Transverse colon (tissue), 4 donors: Measurements from ENCODE around the gene RCE1. TPM values are rescaled to one million over a fixed set of nuclear protein-coding genes. Genes with fewer than 3 reads are reported as not detected.

ENCODE experiments used
- DNase-seq: peaks from one replicate; pipeline ENCODE4 v3.0.0-alpha.2; 2019
- H3K27ac ChIP-seq, 4 donors: fragments of 200-600 bp; sonication (generic); 2 replicates each; pipeline ENCODE4 v1.5.1; 2016 to 2018; ENCODE audit warnings: inconsistent platforms in 4 of 4
- H3K27me3 ChIP-seq: fragments of 200-600 bp; sonication (generic); 2 replicates; pipeline ENCODE4 v1.5.1; 2017; ENCODE audit warnings: inconsistent platforms
- H3K36me3 ChIP-seq, 4 donors: fragments of 200-600 bp; sonication (generic); 2 replicates each; pipeline ENCODE4 v1.5.1; 2017 to 2019; ENCODE audit warnings: inconsistent platforms in 4 of 4
- H3K4me1 ChIP-seq, 4 donors: fragments of 200-600 bp; sonication (generic); 2 replicates each; pipeline ENCODE4 v1.5.1; 2017 to 2020; ENCODE audit warnings: inconsistent platforms in 4 of 4
- H3K4me3 ChIP-seq, 4 donors: fragments of 200-600 bp; sonication (generic); 1 replicate in 1 of 4; 2 replicates in 3 of 4; pipeline versions ENCODE4 v1.5.1 to v1.6.1; 2017 to 2019; ENCODE audit warnings: inconsistent platforms in 4 of 4
- H3K9me3 ChIP-seq, 2 donors: fragments of 200-600 bp; sonication (generic); 2 replicates each; pipeline ENCODE4 v1.5.1; 2017 to 2019; ENCODE audit warnings: inconsistent platforms in 2 of 2
- EP300 ChIP-seq: sonication (generic); formaldehyde crosslinking; IDR thresholded peaks from one replicate; pipeline ENCODE4 v1.6.1; 2017; ENCODE audit warnings: antibody characterized with exemption, low read depth
- POLR2A ChIP-seq: fragments of 450-650 bp; IDR thresholded peaks from one replicate; pipeline ENCODE4 v1.6.1; 2016; ENCODE audit warnings: antibody characterized with exemption, mild to moderate bottlenecking, moderate library complexity
- POLR2AphosphoS5 ChIP-seq, 3 donors: sonication (generic); formaldehyde crosslinking; IDR thresholded peaks; one replicate each; pipeline ENCODE4 v1.6.1; 2016; ENCODE audit warnings: antibody characterized with exemption in 3 of 3
- WGBS, 2 donors: methylation state at CpG; one replicate each; pipeline ENCODE4 v1.1.5; 2018; ENCODE audit warnings: low coverage in 1 of 2; 5-methylcytosine and 5-hydroxymethylcytosine counted together
- in situ Hi-C, 4 donors: fragments of 200-750 bp; cut with MboI; loops; one replicate each; pipeline versions ENCODE4 v1.15.0 to v1.15.1; 2017; ENCODE audit warnings: low sequenced_read_pairs in 3 of 4, low pct_ligation_motif_present in 1 of 4, low pct_unique_long_range_greater_than_20kb in 1 of 4
- intact Hi-C: fragments of 100-400 bp; cut with DNase I; formaldehyde crosslinking; loops from one replicate; pipeline ENCODE4 v1.15.1; 2023; ENCODE audit warnings: low total_unique reads
- total RNA-seq, 4 donors: library from RNA; depleted of rRNA; stranded (reverse); fragments of >200 nt; gene quantifications; one replicate each; pipeline ENCODE4 v1.1.0, GENCODE V29; 2016
- TF ChIP-seq, protein P1 (sequence below), 5 experiments: fragments of 200-600 bp in 3 of 5; fragments of 450-650 bp in 2 of 5; sonication (generic) in 3 of 5; IDR thresholded peaks; 1 replicate in 2 of 5; 2 replicates in 3 of 5; pipeline ENCODE4 v1.5.1; 2016 to 2017; ENCODE audit warnings: antibody characterized with exemption in 5 of 5, inconsistent platforms in 3 of 5, mild to moderate bottlenecking in 2 of 5, moderate library complexity in 1 of 5

The RCE1 gene
- total RNA-seq, 4 donors from 2014 or later, result 14.5 to 40.3 (median 37.4) TPM

DNA sequence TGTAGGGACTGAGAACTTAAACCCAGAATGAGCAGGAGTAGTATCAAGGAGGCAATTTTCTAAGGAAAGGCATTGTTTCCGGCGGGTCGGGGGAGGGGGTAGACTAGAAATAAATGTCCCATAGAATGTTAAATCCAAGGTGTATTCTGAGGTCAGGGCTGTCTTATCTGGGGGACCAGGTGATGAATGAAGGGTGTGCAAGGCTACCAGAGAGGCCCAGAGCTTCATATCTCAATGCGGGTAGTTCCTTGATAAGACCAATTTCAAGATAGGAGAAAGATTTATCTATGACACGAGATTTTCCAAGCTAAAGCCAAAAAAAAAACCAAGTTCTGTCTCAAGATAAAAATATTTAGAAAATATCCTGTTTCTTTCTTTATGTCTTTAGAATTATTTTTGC is 8.3 kb upstream of the RCE1 start:
- WGBS, 2 donors, result 81 to 82% methylated on average over 2 to 5 of the region's 5 CpGs
- TF ChIP-seq POLR2A (no peak), EP300 (no peak), POLR2AphosphoS5 (IDR thresholded peaks at IDR 0.05) (no peak)
- TF ChIP-seq, protein P1, sequence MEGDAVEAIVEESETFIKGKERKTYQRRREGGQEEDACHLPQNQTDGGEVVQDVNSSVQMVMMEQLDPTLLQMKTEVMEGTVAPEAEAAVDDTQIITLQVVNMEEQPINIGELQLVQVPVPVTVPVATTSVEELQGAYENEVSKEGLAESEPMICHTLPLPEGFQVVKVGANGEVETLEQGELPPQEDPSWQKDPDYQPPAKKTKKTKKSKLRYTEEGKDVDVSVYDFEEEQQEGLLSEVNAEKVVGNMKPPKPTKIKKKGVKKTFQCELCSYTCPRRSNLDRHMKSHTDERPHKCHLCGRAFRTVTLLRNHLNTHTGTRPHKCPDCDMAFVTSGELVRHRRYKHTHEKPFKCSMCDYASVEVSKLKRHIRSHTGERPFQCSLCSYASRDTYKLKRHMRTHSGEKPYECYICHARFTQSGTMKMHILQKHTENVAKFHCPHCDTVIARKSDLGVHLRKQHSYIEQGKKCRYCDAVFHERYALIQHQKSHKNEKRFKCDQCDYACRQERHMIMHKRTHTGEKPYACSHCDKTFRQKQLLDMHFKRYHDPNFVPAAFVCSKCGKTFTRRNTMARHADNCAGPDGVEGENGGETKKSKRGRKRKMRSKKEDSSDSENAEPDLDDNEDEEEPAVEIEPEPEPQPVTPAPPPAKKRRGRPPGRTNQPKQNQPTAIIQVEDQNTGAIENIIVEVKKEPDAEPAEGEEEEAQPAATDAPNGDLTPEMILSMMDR (IDR thresholded peaks at IDR 0.05), result no peak
- Histone ChIP-seq H3K36me3 (no peaks in the 10 kb centered on the region), H3K27me3 (no peaks in the 10 kb centered on the region), H3K27ac (no peak overlapping the region), H3K4me1 (peaks cover 0 to 2% (median 0%) of the 10 kb centered on the region in 4 donors), H3K9me3 (no peaks in the 10 kb centered on the region), H3K4me3 (no peak overlapping the region)
- no peak for DNase-seq
- intact Hi-C loops, result loop anchor here (5.0 to 10.0 kb wide), 2 partner anchors 138 to 280 kb away; no protein-coding TSS in a partner anchor
- in situ Hi-C loops, result loop anchor here (5.0 to 25.0 kb wide), 6 partner anchors 138 to 423 kb away; partner anchors contain the start of genes CTSF (in 1 of the 4) and NPAS4 (in 1 of the 4)

GRCh38 chr11:66835768-66836405 is 7.4 kb upstream of the RCE1 start:
- DNase-seq, result no peak
- in situ Hi-C loops, result loop anchor here (10.0 to 25.0 kb wide), 4 partner anchors 141 to 424 kb away; partner anchors contain the start of genes CTSF (in 1 of the 4) and NPAS4 (in 1 of the 4)
- H3K27ac ChIP-seq, result no peak overlapping the region
- no peaks in the 10 kb centered on the region for H3K9me3 ChIP-seq
- peaks cover 0 to 10% (median 0%) of the 10 kb centered on the region in 4 donors for H3K4me1 ChIP-seq
- WGBS, 2 donors, result 89% methylated on average over 8 to 12 of the region's 12 CpGs
- H3K4me3 ChIP-seq, result no peak overlapping the region
- no peaks in the 10 kb centered on the region for H3K27me3 ChIP-seq
- intact Hi-C loops, result loop anchor here (10.0 kb wide), 1 partner anchor 281 kb away; no protein-coding TSS in a partner anchor
- TF ChIP-seq POLR2A (no peak), EP300 (no peak), POLR2AphosphoS5 (IDR thresholded peaks at IDR 0.05) (no peak)
- TF ChIP-seq, protein P1 (IDR thresholded peaks at IDR 0.05), result no peak
- no peaks in the 10 kb centered on the region for H3K36me3 ChIP-seq

DNA sequence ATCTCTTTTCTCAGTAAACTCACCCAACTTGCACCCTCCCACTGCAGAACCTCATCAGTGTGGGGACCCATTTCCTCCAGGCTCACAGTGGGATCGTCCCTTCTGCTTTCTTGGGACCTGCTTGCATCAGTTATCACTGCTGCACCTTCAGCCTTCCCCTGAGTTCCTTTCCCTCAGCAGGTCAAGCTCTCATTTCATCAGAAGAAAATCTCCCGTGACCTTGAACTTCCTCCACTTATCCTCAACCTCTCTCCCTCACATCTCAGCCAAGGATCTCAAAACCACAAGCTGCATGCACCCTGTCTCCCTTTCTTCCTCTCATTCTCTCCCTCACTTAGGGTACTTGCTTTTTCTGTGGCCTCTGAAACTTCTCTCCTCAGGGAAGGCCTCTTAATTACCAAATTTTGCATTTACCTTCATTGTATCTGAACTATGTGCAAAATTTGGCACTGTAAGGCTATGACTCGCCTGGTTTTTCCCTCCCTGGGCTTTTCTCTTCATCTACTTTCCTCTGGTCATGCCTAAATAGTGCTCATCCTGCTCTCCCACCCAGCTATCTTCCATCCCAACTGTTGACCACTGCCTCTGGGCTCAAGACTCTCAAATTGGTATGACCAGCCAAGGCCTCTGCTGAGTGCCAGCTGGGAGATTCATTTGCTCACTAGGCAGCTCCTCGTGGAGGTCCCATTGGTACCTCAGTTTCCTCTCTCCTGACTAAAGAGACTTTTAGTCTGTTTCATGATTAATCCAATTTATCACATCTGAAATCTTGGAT is 2.7 kb upstream of the RCE1 start:
- no peak overlapping the region for H3K4me3 ChIP-seq
- TF ChIP-seq POLR2AphosphoS5 (IDR thresholded peaks at IDR 0.05) (no peak), POLR2A (no peak), EP300 (no peak)
- TF ChIP-seq, protein P1 (IDR thresholded peaks at IDR 0.05), result no peak
- no peak overlapping the region for H3K27ac ChIP-seq
- no peaks in the 10 kb centered on the region for H3K36me3 ChIP-seq
- intact Hi-C loops (no loop called here), in situ Hi-C loops (loop anchor here in 2 of 4 donors (25.0 kb wide), 2 partner anchors 278 to 428 kb away; partner anchors contain the start of genes CTSF (in 1 of the 2) and NPAS4 (in 1 of the 2))
- no peak for DNase-seq
- H3K27me3 ChIP-seq, result no peaks in the 10 kb centered on the region
- no peaks in the 10 kb centered on the region for H3K9me3 ChIP-seq
- peaks cover 18 to 39% (median 24%) of the 10 kb centered on the region in 4 donors for H3K4me1 ChIP-seq
- 81 to 89% methylated on average over 4 of the region's 4 CpGs for WGBS, 2 donors

DNA sequence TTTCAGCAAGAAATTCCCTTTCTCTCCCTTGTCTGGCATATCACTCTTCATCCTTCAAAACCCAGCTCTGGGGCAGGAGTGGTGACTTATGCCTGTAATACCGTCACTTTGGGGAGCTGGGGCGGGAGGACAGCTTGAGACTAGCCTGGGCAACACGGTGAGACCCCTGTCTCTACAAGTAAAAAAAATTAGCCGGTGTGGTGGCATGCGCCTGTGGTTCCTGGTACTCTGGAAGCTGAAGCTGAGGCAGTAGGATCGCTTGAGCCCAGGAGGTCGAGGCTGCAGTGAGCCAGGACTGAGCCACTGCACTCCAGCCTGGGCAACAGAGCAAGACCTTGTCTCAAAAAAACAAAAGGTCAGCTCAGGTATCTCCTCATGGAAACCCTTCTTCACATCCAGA is 1.4 kb upstream of the RCE1 start:
- in situ Hi-C loops (loop anchor here in 2 of 4 donors (25.0 kb wide), 2 partner anchors 280 to 430 kb away; partner anchors contain the start of genes CTSF (in 1 of the 2) and NPAS4 (in 1 of the 2)), intact Hi-C loops (no loop called here)
- peak overlapping the region; percentile 97 to 99 (median 99) for H3K27ac ChIP-seq
- TF ChIP-seq POLR2A (no peak), POLR2AphosphoS5 (IDR thresholded peaks at IDR 0.05) (no peak), EP300 (no peak)
- TF ChIP-seq, protein P1 (IDR thresholded peaks at IDR 0.05), result no peak
- no peaks in the 10 kb centered on the region for H3K36me3 ChIP-seq
- H3K4me1 ChIP-seq, result peaks cover 18 to 39% (median 24%) of the 10 kb centered on the region in 4 donors
- H3K27me3 ChIP-seq, result no peaks in the 10 kb centered on the region
- 81% methylated on average over 7 of the region's 7 CpGs; no CpG with 5 or more reads in 1 of the 2 donors for WGBS, 2 donors
- no peaks in the 10 kb centered on the region for H3K9me3 ChIP-seq
- DNase-seq, result no peak
- peak overlapping the region in 3 of 4 donors; percentile 88 to 98 (median 94) for H3K4me3 ChIP-seq
